D721Med (cell line): ENCODE results near the gene DHX16.

Experiments
- DNase-seq: peaks from one replicate; pipeline ENCODE4 v3.0.0; 2011; ENCODE audit warnings: low spot score; ENCODE audit not compliant: insufficient read length
- FAIRE-seq: peaks from 2 replicates; lab custom pipeline; 2011; peaks lifted over from hg19 to GRCh38; lab: Jason Lieb, UNC
- TF ChIP-seq, protein P1 (sequence below): IDR thresholded peaks from 2 replicates; pipeline ENCODE4 v1.5.1; 2012; ENCODE audit warnings: mild to moderate bottlenecking, control low read depth; ENCODE audit not compliant: insufficient read depth; ENCODE audit errors: missing control alignments

Gene DHX16

DNA sequence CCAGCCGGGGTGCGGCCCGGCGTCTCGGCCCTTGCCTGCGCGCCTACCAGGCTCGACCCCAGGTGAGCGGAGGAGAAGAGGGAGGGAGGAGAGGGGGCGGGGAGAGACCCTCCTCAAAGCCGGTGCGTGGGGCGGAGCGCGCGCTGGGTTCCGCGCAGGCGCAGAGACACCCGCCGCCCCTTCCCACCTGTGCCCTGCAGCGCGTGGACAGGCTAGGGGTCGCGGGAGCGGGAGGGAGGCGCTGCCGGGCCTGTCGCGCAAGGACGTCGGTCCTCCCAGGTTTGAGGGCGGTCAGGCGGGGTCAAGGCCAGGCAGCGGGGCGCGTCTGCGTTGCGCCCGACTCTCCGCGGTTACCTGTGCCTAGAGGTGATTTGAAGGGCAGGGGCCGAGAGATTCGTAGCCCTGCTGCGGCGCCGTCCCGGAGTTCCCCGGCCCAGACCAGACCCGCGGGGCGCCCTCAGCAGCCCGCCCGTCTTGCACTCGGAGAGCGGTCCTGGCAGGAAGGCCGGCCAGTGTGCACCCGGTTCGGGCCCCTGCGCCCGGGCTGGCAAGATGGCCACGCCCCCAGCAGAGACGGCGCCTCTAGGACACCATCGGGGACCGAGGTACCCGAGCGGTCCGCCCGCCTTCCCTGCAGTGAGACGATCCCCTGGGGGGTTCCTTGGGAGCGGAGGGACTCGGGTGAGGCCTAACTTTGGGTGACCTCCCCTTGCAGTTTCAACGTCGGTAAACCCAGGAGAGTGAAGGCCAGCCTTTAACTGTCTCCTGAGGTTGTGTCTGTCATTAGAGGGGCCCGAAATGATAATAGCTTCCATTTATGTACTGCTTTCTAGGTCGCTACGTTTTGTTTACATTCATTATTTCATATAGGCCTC lies 25.3 kb downstream of the DHX16 start:
- TF ChIP-seq, protein P1, sequence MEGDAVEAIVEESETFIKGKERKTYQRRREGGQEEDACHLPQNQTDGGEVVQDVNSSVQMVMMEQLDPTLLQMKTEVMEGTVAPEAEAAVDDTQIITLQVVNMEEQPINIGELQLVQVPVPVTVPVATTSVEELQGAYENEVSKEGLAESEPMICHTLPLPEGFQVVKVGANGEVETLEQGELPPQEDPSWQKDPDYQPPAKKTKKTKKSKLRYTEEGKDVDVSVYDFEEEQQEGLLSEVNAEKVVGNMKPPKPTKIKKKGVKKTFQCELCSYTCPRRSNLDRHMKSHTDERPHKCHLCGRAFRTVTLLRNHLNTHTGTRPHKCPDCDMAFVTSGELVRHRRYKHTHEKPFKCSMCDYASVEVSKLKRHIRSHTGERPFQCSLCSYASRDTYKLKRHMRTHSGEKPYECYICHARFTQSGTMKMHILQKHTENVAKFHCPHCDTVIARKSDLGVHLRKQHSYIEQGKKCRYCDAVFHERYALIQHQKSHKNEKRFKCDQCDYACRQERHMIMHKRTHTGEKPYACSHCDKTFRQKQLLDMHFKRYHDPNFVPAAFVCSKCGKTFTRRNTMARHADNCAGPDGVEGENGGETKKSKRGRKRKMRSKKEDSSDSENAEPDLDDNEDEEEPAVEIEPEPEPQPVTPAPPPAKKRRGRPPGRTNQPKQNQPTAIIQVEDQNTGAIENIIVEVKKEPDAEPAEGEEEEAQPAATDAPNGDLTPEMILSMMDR = no peak
- peak; percentile 81 for DNase-seq
- no peak for FAIRE-seq

DNA sequence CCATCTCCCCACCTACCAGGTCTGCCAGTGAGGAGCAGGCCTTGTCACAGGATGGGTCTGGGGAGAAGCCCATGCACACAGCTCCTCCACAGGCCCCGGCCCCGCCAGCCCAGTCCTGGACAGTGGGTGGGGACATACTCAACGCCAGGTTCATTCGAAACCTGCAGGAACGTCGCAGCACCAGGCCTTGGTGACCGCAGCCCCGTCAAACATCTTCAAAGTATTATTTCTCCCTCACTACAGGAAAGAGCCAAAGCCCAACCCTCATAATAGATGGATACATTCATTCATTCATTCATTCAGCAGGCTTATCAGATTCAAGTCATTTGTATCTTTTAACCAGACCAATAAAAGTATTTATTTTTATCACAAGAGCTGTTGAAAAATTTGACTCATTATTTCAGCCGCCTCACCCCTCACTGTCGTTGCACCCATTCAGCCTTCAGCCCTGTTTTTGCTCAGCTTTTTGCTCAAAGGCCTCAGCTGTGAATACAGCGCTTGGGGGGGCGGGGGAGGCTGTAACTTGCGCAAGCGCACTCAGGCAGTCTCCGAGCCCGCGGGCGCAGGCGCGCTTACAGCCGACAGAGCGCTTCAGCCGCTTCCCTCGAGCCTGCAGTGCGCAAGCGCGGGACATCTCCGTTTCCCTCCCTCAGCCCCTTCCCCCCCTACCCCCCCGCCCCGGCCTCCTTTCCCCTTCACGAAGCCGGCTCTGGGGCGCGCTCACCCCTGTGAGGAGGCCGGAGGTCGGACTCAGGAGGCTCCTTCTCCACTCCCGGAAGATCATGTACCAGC lies 26.2 kb downstream of the DHX16 start, which contains the start of gene C6orf136:
C6orf136 (plus strand) TSS at position 684 of the 792 bp plus-strand sequence; CDS start at position 783, 99 bp downstream.
- FAIRE-seq (no peak), DNase-seq (peak; percentile 82)
- TF ChIP-seq, protein P1 = no peak

DNA sequence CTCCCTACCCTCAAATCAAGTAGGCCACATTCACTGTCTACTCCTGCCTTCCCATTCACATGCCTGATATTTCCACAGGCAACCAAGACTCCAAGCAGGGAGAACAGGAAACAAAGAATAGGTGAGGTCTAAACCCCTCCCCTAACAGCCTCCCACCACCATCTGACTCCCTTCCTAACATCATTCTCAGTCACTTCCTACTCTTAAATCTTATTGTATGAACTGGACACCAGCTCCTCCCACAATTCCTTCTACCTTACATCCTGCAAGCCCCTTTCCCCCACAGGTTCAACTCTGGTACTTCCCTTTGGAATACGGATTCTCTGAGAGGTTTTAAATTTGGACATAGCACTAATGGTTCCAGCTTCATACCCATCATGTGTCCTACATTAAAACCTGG lies 26.8 kb downstream of the DHX16 start:
- no peak for FAIRE-seq

DNA sequence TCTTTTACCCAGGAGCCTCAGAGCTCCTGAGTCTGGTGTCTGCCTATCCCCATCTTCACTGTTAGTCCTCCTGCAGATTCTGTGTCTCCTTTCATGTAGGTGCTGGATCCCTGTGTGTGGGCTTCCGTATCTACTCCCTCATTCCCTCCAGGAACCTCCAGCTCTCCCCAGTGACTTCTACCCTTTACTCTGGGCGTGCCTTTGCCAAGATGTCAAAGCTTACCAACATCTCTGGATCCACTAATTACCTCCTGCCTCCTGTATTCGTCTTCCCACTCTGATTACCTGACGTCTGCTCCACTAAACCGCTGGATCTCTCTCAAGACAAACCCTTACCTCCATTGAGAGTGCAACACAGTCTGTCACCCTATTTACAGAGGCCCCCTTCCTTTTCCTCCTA lies 28.0 kb downstream of the DHX16 start:
- DNase-seq (no peak), FAIRE-seq (no peak)
- TF ChIP-seq, protein P1 = no peak

More for the DNA sequence above, 26.8 kb downstream of the DHX16 start:
- TF ChIP-seq, protein P1 = no peak
- DNase-seq = no peak

DNA sequence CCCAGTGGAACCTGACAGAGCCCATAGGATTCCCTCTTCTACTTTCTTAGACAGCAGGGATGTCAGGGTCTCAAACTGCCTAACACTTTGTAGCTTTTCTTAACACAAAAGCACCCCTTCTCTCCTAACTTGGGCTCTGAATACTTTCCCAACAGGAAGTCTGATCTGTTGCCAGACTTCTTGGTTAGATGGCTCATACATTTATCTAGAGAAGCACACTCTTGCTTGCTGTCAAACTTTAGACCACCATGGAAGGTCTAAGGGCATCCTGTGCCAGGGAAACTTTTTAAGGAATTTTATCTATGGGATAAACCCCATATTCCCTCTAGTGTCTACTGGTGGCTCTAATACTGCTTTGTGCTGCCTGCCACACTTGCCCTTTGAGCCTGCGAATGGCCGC lies 29.1 kb downstream of the DHX16 start:
- DNase-seq = no peak
- no peak for FAIRE-seq
- TF ChIP-seq, protein P1 = no peak

DNA sequence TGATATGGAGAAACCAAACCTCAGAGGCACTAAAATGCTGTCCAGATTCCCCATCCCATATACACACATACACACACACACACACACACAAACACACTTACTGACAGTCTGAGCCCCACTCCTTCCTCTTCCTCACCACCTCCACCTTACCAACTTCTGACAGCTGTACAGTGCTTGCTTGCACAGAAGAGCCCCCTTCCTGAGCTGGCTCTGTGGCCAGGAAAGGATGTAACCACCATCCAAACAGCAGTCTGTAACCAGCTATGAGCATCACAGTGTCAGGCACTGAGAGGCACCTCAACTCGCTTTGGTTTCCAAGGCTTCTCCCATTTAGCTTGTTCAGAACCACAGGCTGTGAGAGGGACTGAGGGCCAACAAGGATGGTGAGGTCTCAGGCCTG lies 31.8 kb downstream of the DHX16 start:
- DNase-seq = no peak
- TF ChIP-seq, protein P1 = no peak
- FAIRE-seq = no peak
